GM23248 (cell line): ENCODE data around the gene FYTTD1. TPM values are rescaled to one million over a fixed set of nuclear protein-coding genes. Genes with fewer than 3 reads are reported as not detected.

Experiments
- DNase-seq: peaks from one replicate; pipeline ENCODE4 v3.0.0-alpha.2; 2015
- H2AFZ ChIP-seq: fragments of 200-600 bp; sonication (generic); 2 replicates; pipeline ENCODE4 v1.6.1; 2016; ENCODE audit warnings: antibody characterized with exemption
- H3F3A ChIP-seq: fragments of 200-600 bp; sonication (generic); 2 replicates; pipeline ENCODE4 v1.6.1; 2016; ENCODE audit warnings: mild to moderate bottlenecking, antibody characterized with exemption, mixed run types; ENCODE audit not compliant: insufficient read depth
- H3K27ac ChIP-seq: fragments of 200-600 bp; sonication (generic); 2 replicates; pipeline ENCODE4 v1.5.1; 2016; ENCODE audit warnings: mild to moderate bottlenecking
- H3K27me3 ChIP-seq: fragments of 200-600 bp; sonication (generic); replicated peaks from 2 replicates; pipeline ENCODE4 v1.6.1; 2016; ENCODE audit warnings: mild to moderate bottlenecking; ENCODE audit not compliant: insufficient read depth
- H3K36me3 ChIP-seq: fragments of 200-600 bp; sonication (generic); 2 replicates; pipeline ENCODE4 v1.6.1; 2016; ENCODE audit warnings: low read depth, mild to moderate bottlenecking
- H3K4me1 ChIP-seq: fragments of 200-600 bp; sonication (generic); 2 replicates; pipeline ENCODE4 v1.6.1; 2016; ENCODE audit warnings: mild to moderate bottlenecking; ENCODE audit not compliant: insufficient read depth
- H3K4me2 ChIP-seq: fragments of 200-600 bp; sonication (generic); one replicate; pipeline ENCODE4 v1.6.1; 2016; ENCODE audit warnings: mild to moderate bottlenecking; ENCODE audit not compliant: unreplicated experiment
- H3K4me3 ChIP-seq: fragments of 200-600 bp; sonication (generic); 2 replicates; pipeline ENCODE4 v1.5.1; 2016; ENCODE audit warnings: mild to moderate bottlenecking
- H3K79me2 ChIP-seq: fragments of 200-600 bp; sonication (generic); 2 replicates; pipeline ENCODE4 v1.6.1; 2016; ENCODE audit warnings: mild to moderate bottlenecking; ENCODE audit not compliant: insufficient read depth
- H3K9ac ChIP-seq: fragments of 200-600 bp; sonication (generic); 2 replicates; pipeline ENCODE4 v1.6.1; 2016; ENCODE audit warnings: mild to moderate bottlenecking
- H3K9me2 ChIP-seq: fragments of 200-600 bp; sonication (generic); 2 replicates; pipeline ENCODE4 v1.6.1; 2016; ENCODE audit warnings: mixed run types, mild to moderate bottlenecking, moderate library complexity; ENCODE audit not compliant: insufficient read depth
- H3K9me3 ChIP-seq: fragments of 200-600 bp; sonication (generic); one replicate; pipeline ENCODE4 v1.6.1; 2017; ENCODE audit warnings: low read depth
- H4K20me1 ChIP-seq: fragments of 200-600 bp; sonication (generic); 2 replicates; pipeline ENCODE4 v1.6.0; 2016; ENCODE audit not compliant: insufficient read depth
- EZH2 ChIP-seq: fragments of 200-600 bp; sonication (generic); IDR thresholded peaks from 2 replicates; pipeline ENCODE4 v1.6.1; 2018; ENCODE audit warnings: antibody characterized with exemption, mild to moderate bottlenecking; ENCODE audit not compliant: insufficient read depth, poor library complexity, severe bottlenecking
- EZH2phosphoT487 ChIP-seq: fragments of 200-600 bp; sonication (generic); IDR thresholded peaks from 2 replicates; pipeline ENCODE4 v1.6.1; 2018; ENCODE audit warnings: antibody characterized with exemption, moderate library complexity, mild to moderate bottlenecking, low read depth; ENCODE audit not compliant: insufficient read depth
- WGBS, 2 experiments: methylation state at CpG; one replicate each; pipeline ENCODE4 v1.1.6; 2015 to 2017; ENCODE audit warnings: low lambda C conversion rate in 2 of 2, low coverage in 1 of 2; ENCODE audit errors: missing lambda C conversion rate in 2 of 2; 5-methylcytosine and 5-hydroxymethylcytosine counted together
- in situ Hi-C: fragments of 300-500 bp; cut with MboI; formaldehyde crosslinking; loops from 2 replicates; pipeline ENCODE4 v1.15.0; 2020
- polyA plus RNA-seq: library from polyadenylated mRNA; unstranded; fragments of >200 nt; fragmentation: Nextera tagmentation; extraction: Ambion mirVana; gene quantifications from 2 replicates; pipeline ENCODE4 v1.2.1, GENCODE V29; 2016
- total RNA-seq: library from RNA; depleted of rRNA; stranded (reverse); fragments of >200 nt; shearing (Covaris generic); gene quantifications from 2 replicates; pipeline ENCODE4 v1.2.3, GENCODE V29; 2014

The FYTTD1 gene
- total and polyA plus RNA-seq, 2 experiments from 2014 or later, result 42.0 to 90.4 TPM

- no peak for DNase-seq
- Histone ChIP-seq H3K4me3 (peak overlapping the region; percentile 90), H3K27me3 (no peaks in the 10 kb centered on the region), H3K4me2 (peak overlapping the region; percentile 84), H3K9me3 (no peaks in the 10 kb centered on the region), H2AFZ (peak overlapping the region; percentile 98), H3F3A (peaks cover 39% of the 10 kb centered on the region), H3K79me2 (peaks cover 36% of the 10 kb centered on the region), H3K4me1 (peaks cover 30% of the 10 kb centered on the region), H3K9ac (peak overlapping the region; percentile 96), H3K9me2 (no peaks in the 10 kb centered on the region), H4K20me1 (peaks cover 4% of the 10 kb centered on the region; the same call in 1 of the 2 replicates), H3K36me3 (0 out of 2 replicates have a peak, but pooled peaks cover 5% of the 10 kb centered on the region), H3K27ac (peak overlapping the region; percentile 92)
- 50 to 53% methylated on average over 1 of the region's 1 CpG for WGBS, 2 experiments
- in situ Hi-C loops, result no loop called here
- no peak for TF ChIP-seq EZH2phosphoT487
- TF ChIP-seq EZH2, result no peak
Measured at GRCh38 chr3:197790033-197790432, 40.4 kb downstream of the FYTTD1 start.

DNA sequence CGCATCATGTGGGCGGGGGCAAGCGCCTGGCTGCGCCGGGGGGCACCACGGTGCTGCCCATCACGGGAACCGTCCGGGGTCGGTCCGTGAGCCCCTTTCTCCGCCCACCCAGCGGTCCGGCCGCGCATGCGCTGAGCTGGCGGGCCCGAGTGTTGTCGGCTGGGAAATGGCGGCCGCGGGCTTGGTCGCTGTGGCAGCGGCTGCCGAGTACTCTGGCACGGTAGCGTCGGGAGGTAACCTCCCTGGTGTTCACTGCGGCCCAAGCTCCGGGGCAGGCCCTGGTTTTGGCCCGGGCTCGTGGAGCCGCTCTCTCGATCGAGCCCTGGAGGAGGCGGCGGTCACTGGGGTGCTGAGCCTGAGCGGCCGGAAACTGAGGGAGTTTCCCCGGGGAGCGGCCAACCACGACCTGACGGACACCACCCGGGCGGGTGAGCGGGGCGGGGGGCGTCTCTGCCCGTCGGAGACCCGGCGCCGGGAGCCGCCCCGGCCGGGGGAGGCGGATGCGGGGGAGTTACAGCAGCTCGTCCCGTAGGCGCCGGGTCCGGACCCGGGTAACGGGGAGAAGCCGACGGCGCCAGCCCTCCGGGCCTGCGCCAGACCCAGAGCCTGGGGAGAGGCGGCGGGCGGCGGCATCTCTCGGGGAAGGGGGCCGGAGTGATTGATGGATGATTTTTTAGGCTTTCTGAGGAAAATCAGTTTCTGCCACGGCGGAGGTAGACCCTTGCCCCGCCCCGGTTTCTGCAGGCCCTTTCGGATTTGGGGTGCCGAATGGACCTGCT, 41.6 kb downstream of the FYTTD1 start, which contains the start of gene LRCH3:
Gene LRCH3, plus strand, starts transcription at position 142 of the 779 bp plus-strand sequence. Its CDS starts 25 bp downstream, at position 167.
- Histone ChIP-seq H3K4me3 (peak within 1 kb of the TSS; percentile 90), H2AFZ (peak within 1 kb of the TSS; percentile 98), H3K4me1 (peaks cover 42% of the 10 kb centered on the region), H3K9ac (peak within 1 kb of the TSS; percentile 96), H3K4me2 (peak within 1 kb of the TSS; percentile 84), H3K79me2 (peaks cover 48% of the 10 kb centered on the region), H3K36me3 (no peaks in the 10 kb centered on the region), H3K27ac (peak within 1 kb of the TSS; percentile 92), H3F3A (peaks cover 50% of the 10 kb centered on the region), H3K9me2 (no peaks in the 10 kb centered on the region), H4K20me1 (peaks cover 4% of the 10 kb centered on the region; the same call in 1 of the 2 replicates), H3K9me3 (no peaks in the 10 kb centered on the region), H3K27me3 (no peaks in the 10 kb centered on the region)
- TF ChIP-seq EZH2 (no peak), EZH2phosphoT487 (no peak)
- 1% methylated on average over 66 to 74 of the region's 83 CpGs for WGBS, 2 experiments
- peak; percentile 89 for DNase-seq
- in situ Hi-C loops, result no loop called here

DNA sequence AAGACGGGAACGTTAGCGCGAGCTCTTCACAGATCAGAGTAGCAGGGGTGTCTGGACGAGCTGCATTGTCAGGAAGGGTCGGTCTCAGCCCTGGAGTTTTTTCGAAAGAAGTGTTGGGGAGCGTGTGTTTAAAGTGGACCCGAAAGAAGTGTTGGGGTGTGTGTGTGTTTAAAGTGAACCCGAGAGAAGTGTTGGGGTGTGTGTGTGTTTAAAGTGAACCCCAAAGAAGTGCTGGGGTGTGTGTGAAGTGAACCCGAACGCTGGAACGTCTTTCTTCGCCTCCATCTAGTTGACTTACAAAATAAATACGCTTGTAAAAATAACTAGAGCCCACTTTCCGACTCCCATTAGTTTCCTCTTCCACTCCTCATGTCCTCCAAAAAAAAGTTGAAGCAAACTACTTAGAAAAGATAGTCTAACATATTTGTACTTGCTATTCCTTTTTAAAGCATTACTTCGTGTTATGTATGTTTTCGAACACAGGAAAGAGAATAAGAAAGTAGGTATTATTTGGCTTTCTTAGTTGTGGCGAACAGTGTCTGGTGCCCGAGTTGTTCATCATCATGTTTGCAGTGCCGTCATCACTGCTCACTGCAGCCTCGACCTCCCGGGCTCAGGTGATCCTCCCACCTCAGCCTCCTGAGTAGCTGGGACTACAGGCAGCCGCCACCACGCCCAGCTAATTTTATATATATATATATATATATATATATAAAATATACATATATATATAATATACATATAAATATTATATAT, 42.4 kb downstream of the FYTTD1 start:
- H3K9me2 ChIP-seq, result no peaks in the 10 kb centered on the region
- peak overlapping the region; percentile 84 for H3K4me2 ChIP-seq
- H3K36me3 ChIP-seq, result no peaks in the 10 kb centered on the region
- H3K4me1 ChIP-seq, result peaks cover 45% of the 10 kb centered on the region
- no peaks in the 10 kb centered on the region for H3K27me3 ChIP-seq
- peak overlapping the region; percentile 98 for H2AFZ ChIP-seq
- peak; percentile 73 for DNase-seq
- no peak for TF ChIP-seq EZH2phosphoT487
- H3F3A ChIP-seq, result peaks cover 58% of the 10 kb centered on the region
- H3K27ac ChIP-seq, result peak overlapping the region; percentile 92
- H3K9me3 ChIP-seq, result no peaks in the 10 kb centered on the region
- peaks cover 8% of the 10 kb centered on the region; the same call in 1 of the 2 replicates for H4K20me1 ChIP-seq
- peak overlapping the region; percentile 90 for H3K4me3 ChIP-seq
- 4 to 10% methylated on average over 23 to 25 of the region's 25 CpGs for WGBS, 2 experiments
- in situ Hi-C loops, result no loop called here
- H3K9ac ChIP-seq, result peak overlapping the region; percentile 96
- peaks cover 55% of the 10 kb centered on the region for H3K79me2 ChIP-seq

- Histone ChIP-seq H3K27me3 (no peaks in the 10 kb centered on the region), H2AFZ (no peak overlapping the region), H3K9me3 (no peaks in the 10 kb centered on the region), H3F3A (peaks cover 59% of the 10 kb centered on the region), H3K4me3 (peak overlapping the region; percentile 44), H3K4me1 (peaks cover 45% of the 10 kb centered on the region), H3K36me3 (no peaks in the 10 kb centered on the region), H3K4me2 (peak overlapping the region; percentile 70), H3K27ac (peak overlapping the region; percentile 39), H3K9me2 (no peaks in the 10 kb centered on the region), H4K20me1 (peaks cover 8% of the 10 kb centered on the region; the same call in 1 of the 2 replicates), H3K79me2 (peaks cover 67% of the 10 kb centered on the region), H3K9ac (peak overlapping the region; percentile 10; the same call in 1 of the 2 replicates)
- in situ Hi-C loops, result no loop called here
- TF ChIP-seq EZH2 (no peak), EZH2phosphoT487 (no peak)
- peak; percentile 68 for DNase-seq
- WGBS, 2 experiments, result 1 to 3% methylated on average over 2 of the region's 2 CpGs
Measured at GRCh38 chr3:197793247-197793646, 43.6 kb downstream of the FYTTD1 start.
